SK-N-SH treated with all-trans-retinoic acid at 6 μM for 48 hours (cell line): ENCODE results near the gene MRM3.

ENCODE experiments used
- ATAC-seq: fragments of 200-7000 bp; cut with Tn5 transposase; 3 replicates; pipeline ENCODE4 v1.9.1; 2020; ENCODE audit warnings: mild to moderate bottlenecking, moderate library complexity
- ARNTL ChIP-seq: fragments of 450-650 bp; formaldehyde crosslinking; IDR thresholded peaks from 2 replicates; pipeline ENCODE4 v1.5.0; 2020; ENCODE audit warnings: low read depth, mild to moderate bottlenecking, moderate library complexity, borderline replicate concordance
- BACH2 ChIP-seq: fragments of 250-450 bp; sonication (Bioruptor Pico); IDR thresholded peaks from 2 replicates; pipeline ENCODE4 v1.9.0; 2021; ENCODE audit warnings: mild to moderate bottlenecking, borderline replicate concordance
- CSDC2 ChIP-seq: fragments of 250-450 bp; sonication (Bioruptor Pico); IDR thresholded peaks from 2 replicates; pipeline ENCODE4 v1.5.0; 2020; ENCODE audit warnings: mild to moderate bottlenecking, moderate library complexity
- CSRNP3 ChIP-seq: fragments of 250-450 bp; sonication (Bioruptor Pico); IDR thresholded peaks from 2 replicates; pipeline ENCODE4 v1.5.1; 2021; ENCODE audit warnings: mild to moderate bottlenecking, moderate library complexity
- ESRRG ChIP-seq: fragments of 250-450 bp; sonication (Bioruptor Pico); IDR thresholded peaks from 2 replicates; pipeline ENCODE4 v1.6.1; 2021; ENCODE audit warnings: mild to moderate bottlenecking
- GLIS3 ChIP-seq: fragments of 250-450 bp; sonication (Bioruptor Pico); IDR thresholded peaks from 2 replicates; pipeline ENCODE4 v1.5.0; 2020; ENCODE audit warnings: mild to moderate bottlenecking, moderate library complexity
- ISL1 ChIP-seq: fragments of 250-450 bp; sonication (Bioruptor Pico); IDR thresholded peaks from 2 replicates; pipeline ENCODE4 v2.1.2; 2022; ENCODE audit warnings: mild to moderate bottlenecking, moderate library complexity
- OSR1 ChIP-seq: fragments of 250-450 bp; sonication (Bioruptor Pico); IDR thresholded peaks from 2 replicates; pipeline ENCODE4 v1.8.0; 2022; ENCODE audit warnings: moderate library complexity, mild to moderate bottlenecking, inconsistent platforms
- PATZ1 ChIP-seq: fragments of 250-450 bp; sonication (Bioruptor Pico); IDR thresholded peaks from 2 replicates; pipeline ENCODE4 v1.8.0; 2020; ENCODE audit warnings: mild to moderate bottlenecking, moderate library complexity, borderline replicate concordance
- POU6F1 ChIP-seq: fragments of 250-450 bp; sonication (Bioruptor Pico); IDR thresholded peaks from 2 replicates; pipeline ENCODE4 v1.8.0; 2021; ENCODE audit warnings: low read depth, mild to moderate bottlenecking, moderate library complexity, borderline replicate concordance
- PPARA ChIP-seq: fragments of 250-450 bp; sonication (Bioruptor Pico); IDR thresholded peaks from 2 replicates; pipeline ENCODE4 v1.5.0; 2020; ENCODE audit warnings: mild to moderate bottlenecking, borderline replicate concordance
- RARB ChIP-seq: fragments of 250-450 bp; sonication (Bioruptor Pico); IDR thresholded peaks from 2 replicates; pipeline ENCODE4 v1.8.0; 2021; ENCODE audit warnings: mild to moderate bottlenecking, moderate library complexity
- SNAI2 ChIP-seq: fragments of 250-450 bp; sonication (Bioruptor Pico); IDR thresholded peaks from 2 replicates; pipeline ENCODE4 v1.5.0; 2020; ENCODE audit warnings: mild to moderate bottlenecking, moderate library complexity
- TCF4 ChIP-seq: fragments of 250-450 bp; sonication (Bioruptor Pico); IDR thresholded peaks from 2 replicates; pipeline ENCODE4 v1.8.0; 2021; ENCODE audit warnings: mild to moderate bottlenecking, moderate library complexity, borderline replicate concordance
- TOX ChIP-seq: fragments of 250-450 bp; sonication (Bioruptor Pico); IDR thresholded peaks from 2 replicates; pipeline ENCODE4 v1.8.0; 2021; ENCODE audit warnings: mild to moderate bottlenecking, moderate library complexity, borderline replicate concordance
- TSHZ2 ChIP-seq: fragments of 250-450 bp; sonication (Bioruptor Pico); IDR thresholded peaks from 2 replicates; pipeline ENCODE4 v1.5.0; 2020; ENCODE audit warnings: mild to moderate bottlenecking, moderate library complexity
- ZC3H10 ChIP-seq: fragments of 250-450 bp; sonication (Bioruptor Pico); IDR thresholded peaks from 2 replicates; pipeline ENCODE4 v1.5.1; 2021; ENCODE audit warnings: mild to moderate bottlenecking, moderate library complexity
- ZFP3 ChIP-seq: fragments of 250-450 bp; sonication (Bioruptor Pico); IDR thresholded peaks from 2 replicates; pipeline ENCODE4 v1.5.0; 2020; ENCODE audit warnings: mild to moderate bottlenecking, moderate library complexity
- ZFP30 ChIP-seq: fragments of 450-650 bp; formaldehyde crosslinking; IDR thresholded peaks from 2 replicates; pipeline ENCODE4 v1.5.0; 2022; ENCODE audit warnings: mild to moderate bottlenecking, moderate library complexity
- ZNF565 ChIP-seq: fragments of 450-650 bp; formaldehyde crosslinking; conservative IDR thresholded peaks from 2 replicates; pipeline ENCODE4 v1.5.0; 2020; ENCODE audit warnings: low read depth, mild to moderate bottlenecking, moderate library complexity
- ZNF70 ChIP-seq: fragments of 450-650 bp; formaldehyde crosslinking; IDR thresholded peaks from 2 replicates; pipeline ENCODE4 v1.5.0; 2020; ENCODE audit warnings: mild to moderate bottlenecking, moderate library complexity
- ZNF8 ChIP-seq: fragments of 450-650 bp; formaldehyde crosslinking; IDR thresholded peaks from 2 replicates; pipeline ENCODE4 v1.5.0; 2020; ENCODE audit warnings: mild to moderate bottlenecking, moderate library complexity
- TF ChIP-seq, protein P1 (sequence below): fragments of 250-450 bp; sonication (Bioruptor Pico); IDR thresholded peaks from 2 replicates; pipeline ENCODE4 v1.5.1; 2020; ENCODE audit warnings: low read depth, mild to moderate bottlenecking, moderate library complexity

The MRM3 gene

DNA sequence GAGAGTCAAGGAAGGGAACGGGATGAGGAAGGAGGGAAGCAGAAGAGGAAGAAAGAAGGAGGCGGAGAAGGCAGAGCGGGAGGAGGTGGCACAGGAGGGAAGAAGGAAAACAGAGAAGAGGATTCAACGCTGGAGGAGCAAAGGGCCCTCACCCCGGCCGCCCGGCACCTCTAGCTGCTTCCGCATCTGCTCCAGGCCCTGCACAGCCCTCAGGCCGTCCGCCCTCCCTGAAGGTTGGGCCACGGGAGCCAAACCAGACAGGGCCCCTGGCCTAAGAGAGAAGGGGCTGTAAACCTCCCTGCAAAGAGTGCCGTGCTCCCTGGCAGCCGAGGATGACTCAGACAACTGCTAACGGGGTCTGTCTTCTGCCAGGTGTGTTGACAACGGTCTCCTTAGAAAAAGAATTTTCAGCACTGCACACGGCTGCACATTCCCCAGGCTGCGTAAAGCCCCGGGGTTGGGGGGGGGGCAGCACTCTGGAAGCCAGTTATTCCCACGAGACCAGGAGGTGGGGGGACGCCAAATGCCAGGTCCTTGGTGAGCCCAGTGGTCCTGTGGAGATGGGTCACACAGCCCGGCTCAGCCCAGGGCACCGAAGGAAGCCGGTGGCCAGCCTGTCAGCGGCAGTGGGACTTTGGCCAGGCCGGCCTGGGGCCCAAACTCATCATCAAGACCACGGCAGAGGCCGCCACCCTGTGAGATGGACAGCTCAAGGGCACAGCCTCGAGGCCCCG is 29.1 kb downstream of the MRM3 start (continued):
- TF ChIP-seq GLIS3 (CRISPR knock-in tag) = no peak
- no peak for TF ChIP-seq CSDC2 (CRISPR knock-in tag)
- TF ChIP-seq ZNF70 = no peak
- TF ChIP-seq ISL1 (CRISPR knock-in tag) = no peak
- no peak for TF ChIP-seq ESRRG (CRISPR knock-in tag)
- no peak for TF ChIP-seq PPARA (CRISPR knock-in tag)
- no peak for TF ChIP-seq ZNF565

GRCh38 chr17:812638-813204 is 30.6 kb downstream of the MRM3 start:
- ATAC-seq = no peak
- TF ChIP-seq SNAI2 (no peak), ZNF565 (no peak), TCF4 (CRISPR knock-in tag) (no peak), ZNF70 (no peak), ISL1 (CRISPR knock-in tag) (no peak), ZFP30 (CRISPR knock-in tag) (no peak), CSRNP3 (CRISPR knock-in tag) (no peak), TSHZ2 (CRISPR knock-in tag) (no peak), OSR1 (CRISPR knock-in tag) (no peak), ARNTL (no peak), GLIS3 (CRISPR knock-in tag) (no peak), ZC3H10 (CRISPR knock-in tag) (no peak), ZNF8 (no peak), CSDC2 (CRISPR knock-in tag) (no peak), BACH2 (CRISPR knock-in tag) (no peak)

GRCh38 chr17:814371-814770 is 32.2 kb downstream of the MRM3 start:
- TF ChIP-seq SNAI2 (no peak), ZFP3 (CRISPR knock-in tag) (no peak), GLIS3 (CRISPR knock-in tag) (no peak), TOX (CRISPR knock-in tag) (no peak), TCF4 (CRISPR knock-in tag) (no peak), OSR1 (CRISPR knock-in tag) (no peak), POU6F1 (no peak), PATZ1 (no peak), ESRRG (CRISPR knock-in tag) (no peak), RARB (CRISPR knock-in tag) (no peak), CSRNP3 (CRISPR knock-in tag) (no peak), ZNF565 (no peak), ZNF70 (no peak), ZFP30 (CRISPR knock-in tag) (no peak), ARNTL (no peak), TSHZ2 (CRISPR knock-in tag) (no peak)
- TF ChIP-seq, protein P1, sequence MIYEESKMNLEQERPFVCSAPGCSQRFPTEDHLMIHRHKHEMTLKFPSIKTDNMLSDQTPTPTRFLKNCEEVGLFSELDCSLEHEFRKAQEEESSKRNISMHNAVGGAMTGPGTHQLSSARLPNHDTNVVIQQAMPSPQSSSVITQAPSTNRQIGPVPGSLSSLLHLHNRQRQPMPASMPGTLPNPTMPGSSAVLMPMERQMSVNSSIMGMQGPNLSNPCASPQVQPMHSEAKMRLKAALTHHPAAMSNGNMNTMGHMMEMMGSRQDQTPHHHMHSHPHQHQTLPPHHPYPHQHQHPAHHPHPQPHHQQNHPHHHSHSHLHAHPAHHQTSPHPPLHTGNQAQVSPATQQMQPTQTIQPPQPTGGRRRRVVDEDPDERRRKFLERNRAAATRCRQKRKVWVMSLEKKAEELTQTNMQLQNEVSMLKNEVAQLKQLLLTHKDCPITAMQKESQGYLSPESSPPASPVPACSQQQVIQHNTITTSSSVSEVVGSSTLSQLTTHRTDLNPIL (CRISPR knock-in tag) = no peak
- no peak for ATAC-seq
